SKM-1 (cell line): Measurements from ENCODE around the gene ZNF592.

Experiments
- DNase-seq: peaks from one replicate; lab custom pipeline; 2025; ENCODE audit not compliant: unreplicated experiment; lab: John Stamatoyannopoulos, UW

ZNF592 gene

GRCh38 chr15:84824260-84825007 is 76.0 kb downstream of the ZNF592 start:
- DNase-seq: no peak

- DNase-seq: no peak
Measured at GRCh38 chr15:84826369-84826823, 78.0 kb downstream of the ZNF592 start.

GRCh38 chr15:84827246-84827645 is 78.9 kb downstream of the ZNF592 start:
- DNase-seq: no peak

DNA sequence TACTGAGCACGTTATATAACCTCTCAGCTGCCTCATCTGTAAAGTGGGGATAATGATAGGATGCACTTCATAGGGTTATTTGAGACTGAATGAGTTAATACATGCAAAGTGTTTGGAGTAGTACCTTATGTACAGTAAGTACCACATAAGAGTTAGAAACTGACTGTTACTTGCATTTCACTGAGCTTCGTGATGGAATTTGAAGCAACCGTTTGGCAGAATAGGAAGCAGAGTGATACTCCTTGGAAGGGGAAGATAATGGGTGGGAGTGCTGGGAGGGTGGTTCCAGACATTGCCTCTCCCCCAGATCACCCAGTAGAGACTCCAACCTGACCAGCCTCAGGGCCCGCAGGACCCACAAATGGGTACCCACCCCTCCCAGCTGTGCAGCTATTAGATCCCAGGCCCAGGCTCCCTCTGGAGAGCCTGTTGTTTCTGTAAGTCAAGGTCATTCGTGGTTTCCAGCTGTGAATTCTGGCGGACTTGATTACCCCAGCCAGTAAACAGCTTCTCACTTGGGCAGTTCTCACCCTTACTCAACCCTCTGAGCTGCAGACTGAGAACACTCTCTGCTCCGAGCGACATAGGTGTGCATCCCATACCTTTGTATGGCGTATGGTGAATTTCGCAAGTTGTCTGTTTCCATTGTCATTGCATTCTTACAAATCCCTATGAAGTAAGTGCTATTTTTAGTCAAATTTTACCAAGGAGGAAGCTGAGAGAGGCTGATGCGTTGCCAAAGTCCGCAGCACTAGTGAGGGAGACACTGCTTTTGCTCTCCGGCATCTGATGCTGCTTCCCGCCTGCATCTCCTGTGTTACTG is 79.9 kb downstream of the ZNF592 start:
- no peak for DNase-seq

DNA sequence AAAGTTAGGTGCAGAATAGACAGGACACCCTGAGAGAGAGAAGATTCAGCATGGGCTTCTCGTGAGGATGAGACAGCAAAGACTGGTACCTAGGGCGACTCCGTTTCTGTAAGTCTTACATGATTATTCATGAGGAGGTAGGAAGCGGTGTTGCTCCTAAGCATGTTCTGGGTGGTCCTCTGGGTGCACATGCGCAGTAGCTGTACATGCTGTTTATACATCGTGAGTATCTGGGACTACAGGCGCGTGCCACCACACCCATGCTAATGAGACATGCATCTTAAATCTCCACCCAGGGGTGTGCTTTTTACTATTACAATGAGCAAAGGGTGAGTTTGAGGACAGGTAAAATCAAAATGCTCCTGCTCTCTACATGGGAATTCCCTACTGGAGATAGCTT is 81.0 kb downstream of the ZNF592 start:
- no peak for DNase-seq

DNA sequence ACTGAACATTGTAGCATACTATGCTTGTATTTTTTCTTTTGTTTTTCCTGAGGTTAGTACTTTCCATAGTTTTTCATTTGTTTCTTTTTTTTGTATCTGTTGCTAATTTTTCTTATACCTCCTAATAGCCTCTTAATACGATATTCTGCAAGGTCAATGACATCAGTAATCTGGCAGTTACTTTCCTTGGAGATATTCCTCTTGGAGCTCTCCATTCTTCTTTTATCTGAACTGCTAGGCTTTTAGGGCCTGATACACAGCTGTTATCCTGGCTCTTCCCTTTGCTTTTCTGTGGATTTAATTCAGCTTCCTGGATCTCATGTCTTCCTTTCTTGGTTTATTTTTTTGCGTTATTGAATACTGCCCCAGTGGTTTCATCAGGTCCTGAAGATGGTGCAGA is 81.6 kb downstream of the ZNF592 start:
- DNase-seq: no peak

GRCh38 chr15:84831028-84831427 is 82.6 kb downstream of the ZNF592 start:
- DNase-seq: no peak

DNA sequence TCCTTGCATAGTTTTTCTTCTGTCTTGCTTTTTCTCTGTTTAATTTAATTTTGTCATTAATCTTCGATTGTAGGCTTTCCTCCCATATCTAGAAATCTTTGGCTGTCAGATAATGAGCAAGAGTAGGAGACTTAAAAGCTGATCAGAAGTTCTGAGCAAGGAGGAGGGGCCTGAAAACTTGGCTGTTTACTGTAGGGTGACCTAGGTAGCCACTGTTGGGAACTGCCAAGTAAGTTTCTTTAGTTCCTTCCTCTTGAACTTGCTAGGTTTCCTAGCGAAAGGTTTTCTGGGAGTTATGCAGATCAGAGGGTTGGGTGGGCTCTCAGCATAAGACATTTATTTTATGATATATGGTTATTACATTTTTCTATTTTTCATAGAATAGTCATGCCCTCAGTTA is 83.2 kb downstream of the ZNF592 start:
- no peak for DNase-seq

- no peak for DNase-seq
Measured at GRCh38 chr15:84832448-84833040, 84.2 kb downstream of the ZNF592 start.

- DNase-seq: no peak
Measured at GRCh38 chr15:84833447-84834228, 85.2 kb downstream of the ZNF592 start.

GRCh38 chr15:84834229-84834955 is 86.0 kb downstream of the ZNF592 start:
- DNase-seq: no peak

GRCh38 chr15:84834969-84835368 is 86.6 kb downstream of the ZNF592 start:
- DNase-seq: no peak

DNA sequence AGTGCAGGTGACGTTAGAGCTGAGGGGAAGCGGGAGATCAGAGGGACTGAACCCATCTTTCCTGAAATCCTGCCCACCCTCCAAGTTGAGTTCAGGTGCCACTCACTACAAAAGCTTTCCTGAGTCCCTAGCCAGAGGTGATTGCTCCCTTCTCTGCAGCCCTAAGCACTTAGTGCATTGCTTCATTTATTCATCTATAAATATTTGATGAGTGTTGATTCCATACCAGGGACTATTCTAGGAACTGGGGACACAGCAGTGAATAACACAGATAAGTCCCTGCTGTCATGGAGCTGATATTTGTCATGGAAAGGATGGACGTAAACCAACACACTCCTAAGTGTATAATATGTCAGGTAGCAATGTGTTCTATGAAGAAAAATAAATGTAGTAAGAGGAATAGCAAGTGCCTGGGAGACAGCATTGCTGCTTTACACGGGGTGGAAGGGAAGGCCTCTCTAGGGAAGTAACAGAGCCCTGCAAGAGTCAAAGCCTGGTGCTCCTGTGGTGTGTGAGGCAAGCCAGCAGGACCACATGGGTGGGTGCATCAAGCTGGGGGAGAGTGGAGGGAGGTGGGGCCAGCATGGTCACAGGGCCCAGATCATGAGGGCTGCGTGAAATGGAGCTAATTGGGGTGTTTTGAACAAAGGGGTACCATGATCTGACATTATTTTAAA is 87.4 kb downstream of the ZNF592 start:
- no peak for DNase-seq

- no peak for DNase-seq
Measured at GRCh38 chr15:84836844-84837243, 88.5 kb downstream of the ZNF592 start.

DNA sequence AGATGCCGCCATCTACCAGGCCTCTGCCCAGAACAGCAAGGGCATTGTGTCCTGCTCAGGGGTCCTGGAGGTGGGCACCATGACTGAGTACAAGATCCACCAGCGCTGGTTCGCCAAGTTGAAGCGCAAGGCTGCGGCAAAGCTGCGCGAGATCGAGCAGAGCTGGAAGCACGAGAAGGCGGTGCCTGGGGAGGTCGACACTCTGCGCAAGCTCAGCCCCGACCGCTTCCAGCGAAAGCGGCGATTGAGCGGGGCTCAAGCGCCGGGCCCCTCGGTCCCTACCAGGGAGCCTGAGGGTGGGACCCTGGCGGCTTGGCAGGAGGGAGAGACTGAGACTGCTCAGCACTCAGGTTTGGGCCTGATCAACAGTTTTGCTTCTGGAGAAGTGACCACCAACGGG is 91.3 kb downstream of the ZNF592 start:
- no peak for DNase-seq

DNA sequence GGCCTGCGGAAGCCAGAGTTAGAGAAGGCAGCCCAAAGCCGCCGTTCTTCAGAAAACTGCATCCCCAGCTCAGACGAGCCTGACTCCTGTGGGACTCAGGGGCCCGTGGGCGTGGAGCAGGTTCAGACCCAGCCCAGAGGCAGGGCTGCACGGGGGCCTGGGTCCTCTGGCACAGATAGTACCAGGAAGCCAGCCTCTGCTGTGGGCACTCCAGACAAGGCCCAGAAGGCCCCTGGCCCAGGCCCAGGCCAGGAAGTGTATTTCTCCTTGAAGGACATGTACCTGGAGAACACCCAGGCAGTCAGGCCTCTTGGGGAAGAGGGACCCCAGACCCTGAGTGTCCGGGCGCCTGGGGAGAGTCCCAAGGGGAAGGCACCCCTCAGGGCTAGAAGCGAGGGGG is 91.9 kb downstream of the ZNF592 start:
- no peak for DNase-seq

- DNase-seq: peak; percentile 54
Measured at GRCh38 chr15:84840741-84841429, 92.5 kb downstream of the ZNF592 start.

- no peak for DNase-seq
Measured at GRCh38 chr15:84842781-84843180, 94.4 kb downstream of the ZNF592 start.

DNA sequence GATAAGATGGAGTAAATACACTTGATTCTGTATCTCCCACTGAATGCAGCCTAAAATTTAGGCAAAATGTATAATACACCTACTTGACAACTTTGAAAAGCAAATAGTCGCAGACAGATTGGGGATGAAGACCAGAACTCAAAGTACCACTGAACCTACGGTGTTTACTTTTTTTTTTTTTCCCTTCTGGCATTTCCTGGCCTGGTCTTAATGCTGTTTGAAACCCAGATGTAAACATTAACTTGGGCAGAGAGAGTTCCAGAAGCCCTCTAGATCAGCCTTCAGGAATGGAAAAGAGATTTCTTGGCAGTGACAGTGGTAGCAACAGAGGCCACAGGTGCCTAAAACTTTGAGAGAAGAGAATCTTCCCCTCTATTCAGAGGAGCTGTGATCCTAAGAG is 96.6 kb downstream of the ZNF592 start:
- no peak for DNase-seq
